HuH-7.5 (cell line): ENCODE measurements around the gene GPC6.

Experiments
- DNase-seq: peaks from one replicate; pipeline ENCODE4 v3.0.0; 2011; ENCODE audit warnings: low spot score

Gene GPC6

GRCh38 chr13:94248454-94249228 lies 1022.0 kb downstream of the GPC6 start:
- no peak for DNase-seq

- no peak for DNase-seq
Measured at GRCh38 chr13:94249512-94249911, 1022.9 kb downstream of the GPC6 start.

DNA sequence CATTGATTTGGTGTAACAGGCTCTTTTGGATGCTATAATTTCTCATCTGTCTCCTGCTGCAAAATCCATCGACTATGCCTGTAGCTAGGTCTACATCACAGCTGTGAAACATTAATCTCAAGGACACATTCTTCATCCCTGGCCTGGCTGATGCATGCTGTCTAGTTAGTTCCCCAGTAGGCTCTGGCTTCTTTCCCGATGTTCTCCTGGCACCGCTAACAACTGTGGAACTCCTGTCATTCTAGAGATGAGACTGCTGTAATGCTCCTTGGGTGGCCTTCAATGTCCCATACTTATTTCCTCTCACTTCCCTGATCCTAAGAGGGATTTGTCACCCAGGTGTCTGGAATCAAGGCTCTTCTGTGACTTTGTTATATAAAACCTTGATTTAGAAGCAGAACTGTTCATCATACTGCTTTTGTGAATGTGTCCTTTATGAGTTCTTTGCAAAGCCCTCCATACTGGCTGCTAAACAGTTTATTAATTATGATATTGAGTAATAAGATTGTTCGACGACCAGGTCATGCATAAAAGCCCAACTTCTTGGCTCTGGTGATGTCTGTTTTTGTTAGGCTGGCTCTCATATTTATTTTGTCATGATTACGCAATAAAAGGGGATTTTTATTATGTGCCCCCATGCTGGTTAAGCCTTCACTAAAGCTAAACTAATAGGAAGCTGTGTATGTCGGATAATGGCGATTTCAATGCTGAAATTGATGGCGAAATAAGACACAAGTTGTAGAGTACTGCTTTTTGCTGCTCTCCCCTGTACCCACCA lies 1025.4 kb downstream of the GPC6 start:
- DNase-seq = no peak

DNA sequence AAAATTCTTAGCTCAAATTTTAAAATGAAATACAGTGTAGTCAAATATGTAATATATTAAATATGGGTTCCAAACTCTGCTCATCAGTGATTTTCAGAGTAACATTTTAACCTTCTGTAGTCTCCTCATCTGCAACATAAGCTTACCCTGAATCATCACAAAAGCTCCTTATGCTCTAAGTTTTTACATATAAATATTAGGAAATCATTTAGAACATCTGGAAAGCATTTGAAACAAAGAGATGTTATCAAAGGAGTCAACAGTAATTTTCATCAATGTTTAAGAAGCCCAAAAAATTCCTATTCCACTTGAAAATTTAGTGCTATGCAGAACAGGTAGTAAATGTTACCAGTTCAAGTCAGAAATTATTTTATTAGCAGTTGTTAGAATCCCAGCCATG lies 1028.1 kb downstream of the GPC6 start:
- no peak for DNase-seq

DNA sequence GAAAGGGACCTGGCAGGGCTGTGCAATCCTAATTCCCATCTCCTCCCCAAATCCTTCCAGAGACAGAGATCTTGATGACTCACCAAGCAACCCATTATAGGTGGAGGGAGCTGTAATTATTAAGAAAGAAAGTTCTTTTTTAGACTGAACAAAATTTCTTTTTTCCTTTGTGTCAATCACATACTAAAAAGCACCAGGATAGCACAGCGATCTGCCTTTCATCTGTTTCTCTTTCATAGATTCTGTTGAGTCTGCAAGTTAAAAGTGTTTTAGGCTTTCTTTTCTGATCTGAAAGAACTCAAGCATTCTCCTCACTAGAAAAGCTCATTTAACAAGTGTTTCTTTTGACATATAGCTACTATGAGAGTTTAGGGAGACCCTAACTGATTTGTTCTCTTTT lies 1030.1 kb downstream of the GPC6 start:
- no peak for DNase-seq

DNA sequence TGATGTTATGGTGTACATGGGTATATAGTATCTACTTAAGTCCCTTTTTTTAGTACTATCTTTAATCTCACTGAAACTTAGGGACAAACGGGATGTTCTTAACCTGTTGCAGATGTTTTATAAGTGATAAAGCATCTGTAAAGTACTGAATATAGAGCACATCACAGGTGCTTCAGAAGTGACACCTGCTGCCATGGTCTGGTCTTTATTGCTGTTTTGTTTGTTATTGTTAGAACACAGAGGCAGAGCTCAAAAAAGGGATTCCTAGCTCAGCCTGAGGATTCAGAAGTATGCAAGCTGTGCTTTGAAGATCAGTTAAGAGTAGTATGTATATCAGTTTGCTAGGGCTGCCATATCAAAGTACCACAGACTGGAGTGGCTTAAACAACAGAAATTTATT lies 1033.4 kb downstream of the GPC6 start:
- no peak for DNase-seq

- no peak for DNase-seq
Measured at GRCh38 chr13:94261163-94261562, 1034.6 kb downstream of the GPC6 start.

DNA sequence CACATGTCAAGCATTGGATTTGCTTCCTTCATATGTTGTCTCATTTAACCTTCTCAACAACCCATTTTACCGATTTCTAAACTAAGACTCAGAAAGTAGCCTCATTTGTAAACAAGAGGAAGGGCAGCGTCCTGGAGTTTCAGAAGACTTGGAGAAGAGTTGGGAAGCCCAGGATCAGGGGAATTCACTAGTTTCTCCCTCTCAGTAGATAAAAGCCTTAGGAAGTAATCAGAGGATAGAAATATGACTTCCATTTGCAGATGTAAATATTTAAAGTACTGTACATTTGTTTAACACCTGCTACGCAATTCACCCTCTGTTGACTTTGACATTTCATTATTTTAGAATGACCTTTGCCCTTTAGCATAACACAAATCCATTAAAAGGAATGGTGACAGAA lies 1036.4 kb downstream of the GPC6 start:
- no peak for DNase-seq

- no peak for DNase-seq
Measured at GRCh38 chr13:94267581-94268366, 1041.2 kb downstream of the GPC6 start.

DNA sequence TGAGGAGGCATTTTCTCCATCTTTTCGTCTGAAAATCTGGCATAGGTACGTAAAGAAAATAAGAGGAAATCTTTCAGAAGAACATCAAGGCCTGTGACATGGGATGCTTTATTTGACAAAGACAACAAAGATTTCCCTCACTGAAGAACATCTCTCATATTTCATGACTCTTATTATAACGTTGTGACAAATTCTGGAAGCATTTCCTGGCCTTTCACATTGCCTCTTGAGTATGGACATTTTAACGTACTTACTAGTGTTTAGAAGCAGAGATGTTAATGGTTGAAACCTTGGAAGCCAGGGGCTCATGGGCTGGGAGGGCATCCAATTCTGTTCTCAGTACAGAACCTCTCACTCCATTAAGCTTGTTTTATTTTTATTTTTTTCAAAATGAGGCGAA lies 1042.1 kb downstream of the GPC6 start:
- DNase-seq = no peak

- no peak for DNase-seq
Measured at GRCh38 chr13:94269557-94269956, 1043.0 kb downstream of the GPC6 start.

DNA sequence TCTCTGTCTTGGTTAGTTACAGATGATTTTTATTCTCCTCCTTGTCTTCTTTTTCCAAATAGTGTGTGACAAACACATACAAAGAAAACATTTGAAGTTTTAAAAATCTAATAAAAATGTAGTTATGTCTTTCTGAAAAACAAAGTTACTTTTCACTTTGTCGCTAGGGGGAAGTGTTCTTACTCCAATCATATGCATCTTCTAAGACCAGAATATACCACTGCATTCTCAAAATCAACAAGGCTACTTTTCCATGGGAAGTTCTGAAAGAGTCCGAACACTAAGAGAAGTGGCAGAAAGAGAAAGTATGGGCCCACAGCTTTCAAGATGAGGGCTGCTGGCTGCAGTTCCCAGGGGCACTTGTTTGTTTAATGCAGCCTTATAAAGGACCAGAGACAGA lies 1043.9 kb downstream of the GPC6 start:
- DNase-seq = no peak

DNA sequence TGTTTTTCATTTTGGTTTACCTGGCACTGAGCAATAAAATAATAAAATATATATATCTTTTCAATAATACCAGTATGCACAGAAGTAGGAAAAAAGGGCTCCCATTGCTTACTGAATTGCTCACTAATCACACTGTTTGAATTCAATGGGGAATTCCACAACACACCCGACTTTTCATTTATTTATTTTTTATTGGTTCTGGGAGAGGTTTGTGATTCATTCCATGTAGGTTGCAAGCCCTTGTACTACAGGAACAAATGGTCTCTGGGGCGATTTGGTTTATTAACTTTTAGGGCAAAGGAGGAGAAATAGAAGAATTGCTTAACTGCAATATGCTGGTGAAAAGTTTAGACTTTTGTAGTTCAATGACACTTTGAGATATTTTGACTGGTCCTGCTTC lies 1045.4 kb downstream of the GPC6 start:
- DNase-seq = no peak

DNA sequence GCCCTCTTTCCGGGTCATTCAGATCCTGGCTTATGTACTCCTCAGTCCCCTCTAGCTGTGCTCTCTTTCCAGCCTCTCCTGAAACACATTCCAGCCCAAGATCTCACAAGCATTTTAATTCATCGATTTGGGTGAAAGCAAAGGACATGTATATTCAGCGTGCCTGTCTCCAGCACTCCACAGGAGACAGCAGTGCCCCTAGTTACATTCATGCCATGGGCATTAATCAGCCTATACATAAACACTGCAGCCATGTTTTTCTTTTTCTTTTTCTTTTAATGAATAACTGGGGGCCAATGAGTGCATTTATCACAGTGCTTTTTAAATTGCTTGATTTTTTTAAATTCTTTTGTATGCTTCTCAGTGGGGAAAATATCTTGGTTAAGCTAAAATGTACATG lies 1053.7 kb downstream of the GPC6 start:
- DNase-seq = no peak

DNA sequence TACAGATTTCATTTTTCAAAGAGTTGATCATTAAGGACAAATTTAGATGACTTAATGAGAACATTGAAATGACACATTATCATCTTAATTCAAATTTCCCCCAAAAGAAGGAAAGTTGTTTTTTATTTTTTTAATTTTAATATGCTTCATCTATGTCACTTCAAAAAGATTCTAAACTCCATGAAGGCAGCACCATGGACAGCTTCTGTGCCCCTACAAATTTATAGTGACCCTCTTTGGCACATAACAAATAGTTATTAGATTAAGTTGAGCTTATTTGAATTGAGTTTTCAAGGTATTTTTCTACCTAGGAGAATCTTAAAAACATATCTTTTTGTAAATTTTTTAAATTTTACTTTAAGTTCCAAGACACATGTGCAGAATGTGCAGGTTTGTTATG lies 1054.2 kb downstream of the GPC6 start:
- no peak for DNase-seq

- DNase-seq = no peak
Measured at GRCh38 chr13:94286581-94286980, 1060.0 kb downstream of the GPC6 start.

DNA sequence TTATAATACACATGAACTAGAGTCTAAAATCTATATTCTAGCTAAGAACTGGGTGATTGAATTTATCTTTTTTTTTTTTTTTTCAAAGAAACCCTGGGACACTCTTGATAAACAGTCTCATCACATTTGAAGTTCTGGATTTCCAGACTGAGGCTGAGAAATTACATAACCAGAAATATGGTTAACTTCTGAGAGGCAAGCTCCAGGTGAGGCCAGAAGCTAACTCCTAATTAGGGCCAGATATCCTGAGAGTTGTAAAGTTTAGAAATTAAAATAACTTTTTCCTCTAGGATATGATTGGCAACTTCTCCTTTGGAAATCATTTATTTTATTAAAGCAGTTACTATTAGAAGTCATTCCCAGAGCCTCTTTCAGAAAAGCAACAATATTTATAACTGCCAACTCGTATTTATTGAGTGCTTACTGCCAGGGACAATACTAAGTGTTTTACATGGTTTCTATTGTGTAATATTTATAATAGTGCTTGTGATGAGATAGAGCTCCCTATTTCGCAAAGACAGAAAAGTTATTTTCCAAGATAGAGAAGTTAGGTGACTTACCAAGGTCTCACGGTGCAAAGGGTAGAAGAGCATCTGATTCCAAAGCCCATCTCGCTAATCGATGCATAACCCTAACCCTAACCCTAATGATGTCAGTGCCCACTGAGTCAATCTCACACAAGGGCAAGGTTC lies 1065.2 kb downstream of the GPC6 start:
- DNase-seq = peak; percentile 18

- no peak for DNase-seq
Measured at GRCh38 chr13:94292323-94292640, 1065.7 kb downstream of the GPC6 start.

GRCh38 chr13:94296471-94296870 lies 1069.9 kb downstream of the GPC6 start:
- no peak for DNase-seq

GRCh38 chr13:94298346-94298745 lies 1071.7 kb downstream of the GPC6 start:
- DNase-seq = no peak

GRCh38 chr13:94300401-94300800 lies 1073.8 kb downstream of the GPC6 start:
- DNase-seq = no peak

- DNase-seq = no peak
Measured at GRCh38 chr13:94301487-94301886, 1074.9 kb downstream of the GPC6 start.
